Stimulated activated CD8-positive, alpha-beta memory T cell treated with anti-CD3 and anti-CD28 coated beads, Interleukin-12 subunit alpha, Interleukin-12 subunit beta, amount 100 ng/mL, for 1 hour (primary cell): ENCODE measurements around the gene APOC3.

ENCODE experiments used
- DNase-seq: peaks from one replicate; pipeline ENCODE4 v3.0.0-alpha.2; 2020; ENCODE audit warnings: low read depth

Gene APOC3

DNA sequence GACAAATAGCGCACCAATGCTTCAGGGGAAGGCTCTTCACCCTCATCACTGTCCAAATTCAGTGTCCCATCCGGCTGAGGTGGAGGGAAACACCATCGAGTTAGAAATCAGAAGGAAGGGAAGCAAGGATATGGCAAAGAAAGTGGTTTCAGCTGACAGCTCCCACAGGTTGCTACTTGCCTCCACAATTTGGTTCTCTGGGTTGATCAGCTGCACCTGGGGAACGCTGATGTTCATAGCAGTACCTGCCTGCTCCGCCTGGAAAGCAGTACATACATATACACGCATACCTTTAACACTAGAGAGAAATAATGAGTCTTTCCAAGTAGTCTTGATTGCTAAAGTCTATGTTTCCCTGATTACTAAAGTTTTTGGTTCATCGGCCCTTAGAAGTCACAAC is 45.5 kb downstream of the APOC3 start:
- DNase-seq: no peak

- DNase-seq: no peak
Measured at GRCh38 chr11:116876656-116877055, 46.9 kb downstream of the APOC3 start.

GRCh38 chr11:116879800-116880625 is 50.3 kb downstream of the APOC3 start:
- DNase-seq: no peak

DNA sequence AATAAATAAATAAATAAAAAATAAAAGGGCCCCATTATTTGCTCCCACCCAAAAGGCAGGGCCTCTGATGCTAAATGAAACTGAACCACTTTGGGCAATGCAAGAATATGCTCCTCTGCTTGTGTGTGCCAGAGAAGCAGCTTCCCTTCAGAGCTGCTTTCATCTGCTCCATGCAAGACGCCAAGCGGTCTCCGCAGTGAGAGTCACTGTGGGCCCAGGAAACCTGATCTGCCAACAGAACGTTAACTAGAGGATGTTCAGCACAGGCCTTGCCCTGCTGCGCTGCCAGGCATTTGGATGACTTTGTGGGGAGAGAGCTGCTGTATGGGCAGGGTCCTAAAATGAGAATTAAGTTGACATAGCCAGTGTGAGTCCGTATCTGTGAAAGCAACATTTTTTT is 51.4 kb downstream of the APOC3 start:
- DNase-seq: no peak

DNA sequence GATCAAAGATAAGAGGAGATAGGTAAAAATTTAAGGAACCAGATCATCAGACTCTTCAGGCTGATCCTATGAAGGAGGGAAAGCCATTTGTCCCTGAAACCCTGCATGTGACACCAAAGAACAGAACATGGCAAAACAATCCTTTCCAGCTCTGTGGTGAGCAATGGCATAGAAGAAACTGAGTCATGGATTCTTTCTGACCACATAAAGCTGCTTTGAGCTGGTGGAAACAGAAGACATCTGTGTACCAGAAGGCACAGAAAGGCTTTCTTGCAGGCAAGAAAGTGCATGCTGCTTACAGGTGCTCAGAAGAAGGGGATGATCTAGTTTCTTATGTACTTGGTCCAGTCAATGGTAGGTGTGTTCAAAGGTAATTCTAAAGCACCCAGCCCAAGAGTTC is 52.7 kb downstream of the APOC3 start:
- DNase-seq: no peak
